Prostate gland (tissue), 2 donors: ENCODE data around the gene FGF10.

Experiments
- POLR2A ChIP-seq: fragments of 450-650 bp; IDR thresholded peaks from one replicate; pipeline ENCODE4 v1.6.1; 2016; ENCODE audit warnings: antibody characterized with exemption, mild to moderate bottlenecking
- POLR2AphosphoS5 ChIP-seq: sonication (generic); formaldehyde crosslinking; IDR thresholded peaks from one replicate; pipeline ENCODE4 v1.6.1; 2017; ENCODE audit warnings: antibody characterized with exemption
- TF ChIP-seq, protein P1 (sequence below), 4 experiments: fragments of 200-600 bp in 2 of 4; fragments of 450-650 bp in 2 of 4; sonication (generic) in 2 of 4; IDR thresholded peaks; 1 replicate in 3 of 4; 2 replicates in 1 of 4; pipeline ENCODE4 v1.5.1; 2016 to 2019; ENCODE audit warnings: antibody characterized with exemption in 4 of 4, mild to moderate bottlenecking in 2 of 4, moderate library complexity in 2 of 4

DNA sequence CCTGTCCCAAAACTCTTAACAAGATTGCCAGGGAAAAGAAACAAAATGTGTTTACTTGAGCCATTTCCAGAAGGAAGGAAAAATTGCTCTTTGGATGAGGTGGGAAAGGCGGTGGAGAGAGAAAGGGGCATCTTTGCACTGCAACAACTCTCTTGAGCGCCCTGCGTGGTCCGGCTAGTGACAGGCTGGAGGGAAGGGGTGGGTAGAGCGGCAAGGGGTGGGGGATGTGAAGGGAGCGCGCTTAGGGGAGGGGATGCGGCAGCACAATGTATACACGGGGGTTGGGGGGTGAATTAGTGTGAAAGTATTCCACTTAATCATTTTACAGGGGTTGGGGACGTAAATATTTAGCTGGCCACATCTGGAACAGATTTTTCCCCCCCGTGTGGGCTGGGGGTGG is 1.3 kb downstream of the FGF10 start:
- TF ChIP-seq, protein P1, sequence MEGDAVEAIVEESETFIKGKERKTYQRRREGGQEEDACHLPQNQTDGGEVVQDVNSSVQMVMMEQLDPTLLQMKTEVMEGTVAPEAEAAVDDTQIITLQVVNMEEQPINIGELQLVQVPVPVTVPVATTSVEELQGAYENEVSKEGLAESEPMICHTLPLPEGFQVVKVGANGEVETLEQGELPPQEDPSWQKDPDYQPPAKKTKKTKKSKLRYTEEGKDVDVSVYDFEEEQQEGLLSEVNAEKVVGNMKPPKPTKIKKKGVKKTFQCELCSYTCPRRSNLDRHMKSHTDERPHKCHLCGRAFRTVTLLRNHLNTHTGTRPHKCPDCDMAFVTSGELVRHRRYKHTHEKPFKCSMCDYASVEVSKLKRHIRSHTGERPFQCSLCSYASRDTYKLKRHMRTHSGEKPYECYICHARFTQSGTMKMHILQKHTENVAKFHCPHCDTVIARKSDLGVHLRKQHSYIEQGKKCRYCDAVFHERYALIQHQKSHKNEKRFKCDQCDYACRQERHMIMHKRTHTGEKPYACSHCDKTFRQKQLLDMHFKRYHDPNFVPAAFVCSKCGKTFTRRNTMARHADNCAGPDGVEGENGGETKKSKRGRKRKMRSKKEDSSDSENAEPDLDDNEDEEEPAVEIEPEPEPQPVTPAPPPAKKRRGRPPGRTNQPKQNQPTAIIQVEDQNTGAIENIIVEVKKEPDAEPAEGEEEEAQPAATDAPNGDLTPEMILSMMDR (IDR thresholded peaks at IDR 0.05): no peak
- TF ChIP-seq POLR2A (no peak), POLR2AphosphoS5 (no peak)
